Cardiac atrium fibroblast (primary cell): ENCODE measurements around the gene ARHGEF25. TPM values are rescaled to one million over a fixed set of nuclear protein-coding genes. Genes with fewer than 3 reads are reported as not detected.

Source experiments
- total RNA-seq: library from RNA; depleted of rRNA; stranded (reverse); fragments of >200 nt; gene quantifications from 2 replicates; pipeline ENCODE4 v1.2.3, GENCODE V29; 2015

The ARHGEF25 gene
- total RNA-seq: 10.5 and 11.0 TPM in 2 replicates

DNA sequence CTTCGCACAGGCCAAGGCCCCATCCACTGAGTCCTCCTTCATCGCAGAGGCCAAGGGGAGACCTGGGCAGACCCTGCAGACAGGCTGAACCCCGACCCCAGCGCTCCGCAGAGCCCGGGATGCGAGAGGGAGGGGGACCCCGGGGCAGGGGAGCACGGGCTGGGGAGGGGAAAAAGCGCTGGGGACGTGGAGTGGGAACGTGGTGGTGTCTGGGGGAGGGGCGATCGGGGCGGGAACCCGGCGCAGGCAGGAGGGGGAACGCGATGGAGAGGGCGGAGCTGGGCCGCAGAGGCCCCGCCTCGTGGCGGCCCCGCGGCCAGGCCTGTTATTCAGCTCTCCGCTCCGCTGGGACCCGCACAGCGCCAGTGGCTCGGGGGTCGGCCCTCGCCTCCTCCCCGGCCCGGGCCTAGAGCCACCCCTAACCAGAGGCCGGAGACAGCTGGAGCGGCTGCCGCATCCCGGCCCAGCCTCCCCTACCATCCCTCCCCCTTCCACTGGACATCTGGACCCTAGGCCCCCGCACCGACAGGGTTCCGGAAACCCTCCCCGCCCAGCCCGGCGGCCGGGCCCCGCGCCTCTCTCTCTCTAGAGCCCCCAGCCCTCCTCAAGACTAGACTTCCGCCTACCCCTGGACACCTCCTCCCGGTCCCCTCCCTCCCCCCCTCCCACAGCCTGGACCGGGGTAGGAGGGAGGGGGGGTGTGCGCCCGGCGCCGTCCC is at the start of gene ARHGEF25:
ARHGEF25 (plus strand) TSS at position 328 of the 719 bp plus-strand sequence. CDS start 460 bp downstream, outside the sequence.

DNA sequence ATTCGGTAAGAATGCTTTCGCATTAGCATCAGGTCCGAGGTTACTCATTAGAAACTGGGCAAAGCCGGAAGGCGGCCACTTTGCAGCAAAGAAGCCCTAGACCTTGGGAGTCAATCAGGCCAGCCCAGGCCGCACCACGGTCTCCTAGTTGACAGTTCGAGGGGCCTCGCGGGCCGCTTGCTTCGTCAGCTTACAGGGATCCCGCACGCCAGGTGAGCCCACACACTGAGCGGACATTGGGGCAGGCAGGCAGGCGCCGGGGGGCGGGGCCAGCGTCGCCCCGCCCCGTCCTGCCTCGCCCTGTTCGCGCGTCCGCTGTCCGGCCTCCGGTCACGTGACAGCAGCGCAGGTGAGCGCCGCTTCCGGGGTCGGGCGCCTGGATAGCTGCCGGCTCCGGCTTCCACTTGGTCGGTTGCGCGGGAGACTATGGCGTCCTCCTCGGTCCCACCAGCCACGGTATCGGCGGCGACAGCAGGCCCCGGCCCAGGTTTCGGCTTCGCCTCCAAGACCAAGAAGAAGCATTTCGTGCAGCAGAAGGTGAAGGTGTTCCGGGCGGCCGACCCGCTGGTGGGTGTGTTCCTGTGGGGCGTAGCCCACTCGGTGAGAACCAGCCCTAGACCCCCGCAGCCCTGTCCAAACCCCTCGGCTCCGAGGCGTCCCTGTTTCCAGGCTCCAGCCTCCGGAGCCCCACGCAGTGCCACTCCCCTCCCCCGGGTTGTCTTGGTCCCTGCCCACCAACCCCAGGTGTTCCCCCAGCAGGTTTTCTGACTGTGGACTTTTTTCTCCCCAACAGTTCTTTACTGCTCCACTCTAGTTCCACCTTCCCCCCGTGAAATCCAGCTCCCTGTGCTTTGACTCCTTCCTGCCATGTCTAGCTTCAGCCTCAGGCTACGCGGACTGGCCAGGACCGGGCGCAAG is 20.1 kb upstream of the ARHGEF25 start, which contains the start of gene PIP4K2C:
PIP4K2C (plus strand) TSS at position 329 of the 918 bp plus-strand sequence; CDS start at position 427, 98 bp downstream.

DNA sequence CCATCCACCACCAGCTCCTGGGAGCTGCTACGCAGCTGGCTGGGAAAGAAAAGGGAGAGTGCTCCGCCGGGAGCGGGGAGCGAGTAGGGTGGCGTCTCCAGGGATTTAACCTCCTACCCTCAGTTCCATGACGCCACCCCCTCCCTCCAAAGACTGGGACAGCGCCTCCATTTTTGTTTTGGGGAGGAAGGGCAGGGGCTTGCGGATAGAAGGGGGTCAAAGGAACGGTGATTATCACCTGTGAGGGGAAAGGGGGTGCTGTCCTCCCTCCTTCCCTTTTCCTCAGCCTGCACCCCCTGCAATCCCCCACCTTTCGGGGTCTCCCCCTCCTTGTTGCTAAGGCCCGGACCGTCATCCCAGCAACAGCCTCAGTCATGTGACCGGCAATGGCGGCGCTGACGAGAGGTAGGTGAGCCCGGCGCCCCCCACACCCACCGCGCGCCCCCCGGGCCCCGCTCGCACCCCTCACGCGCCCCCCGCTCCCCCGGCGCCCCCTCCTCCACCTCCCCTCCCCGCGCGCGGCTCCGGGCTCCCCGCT is 6.7 kb upstream of the ARHGEF25 start, which contains the start of gene DTX3:
DTX3 (plus strand) TSS at position 371 of the 538 bp plus-strand sequence. CDS start 1,694 bp downstream, outside the sequence.

DNA sequence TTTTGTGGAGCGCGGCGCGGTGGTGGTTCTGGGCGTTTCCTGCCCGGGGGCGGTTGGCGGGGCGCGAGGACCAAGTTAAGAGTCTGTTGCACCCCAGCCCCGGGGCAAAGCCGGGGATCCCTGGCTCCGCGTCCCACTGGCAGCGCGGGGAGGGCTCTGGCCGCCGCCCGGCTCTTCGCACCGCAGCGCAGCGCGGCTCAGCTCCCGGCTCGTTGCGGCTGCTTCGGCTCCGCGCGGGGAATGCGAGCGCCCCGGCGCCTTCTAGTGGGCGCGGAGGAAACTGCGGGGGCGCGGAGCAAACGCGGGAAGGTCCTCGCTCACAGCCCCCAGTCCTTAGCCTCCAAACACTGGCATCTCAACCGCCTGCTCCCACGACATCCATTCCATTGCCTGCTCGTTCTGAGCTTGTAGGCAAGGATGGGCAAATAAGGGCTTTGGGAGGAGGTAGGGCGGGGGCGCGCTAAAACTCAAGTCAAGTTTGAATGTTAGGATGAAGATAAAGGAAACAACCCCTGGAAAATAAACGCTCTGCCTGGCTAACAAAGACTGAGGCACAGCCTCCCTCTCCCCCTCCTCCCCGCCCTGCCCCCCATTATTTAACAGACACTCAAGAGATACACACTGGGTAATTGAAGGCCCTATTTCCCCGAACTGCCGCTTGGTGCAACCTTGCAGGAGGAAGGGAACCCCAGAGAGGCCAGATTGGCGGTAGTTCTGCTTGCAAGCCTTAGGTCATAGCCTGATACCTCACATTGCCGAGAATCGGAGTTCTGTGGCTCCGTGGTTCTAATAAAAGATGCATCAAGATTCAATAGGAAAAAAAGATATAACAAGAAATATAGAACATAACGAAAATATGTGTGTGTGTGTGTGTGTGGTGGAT is 22.0 kb downstream of the ARHGEF25 start, which contains the start of gene B4GALNT1:
B4GALNT1 (minus strand) TSS at position 244 of the 883 bp plus-strand sequence. CDS start 1,069 bp downstream, outside the sequence.

Other genes with a start within 250 kb of the ARHGEF25 start
- gene R3HDM2, start 180.4 kb upstream of the ARHGEF25 start, total RNA-seq: 15.2 and 18.1 TPM in 2 replicates
- not detected in 2 replicates for gene INHBC, start 176.7 kb upstream of the ARHGEF25 start, total RNA-seq
- 0.36 and 1.1 TPM in 2 replicates for gene INHBE, start 156.1 kb upstream of the ARHGEF25 start, total RNA-seq
- not detected in 2 replicates for gene GLI1, start 151.7 kb upstream of the ARHGEF25 start, total RNA-seq
- under 0.01 and 2.9 TPM in 2 replicates for gene ARHGAP9, start 131.6 kb upstream of the ARHGEF25 start, total RNA-seq
- gene MARS1, start 123.4 kb upstream of the ARHGEF25 start, total RNA-seq: 82.6 and 93.7 TPM in 2 replicates
- gene DDIT3, start 90.9 kb upstream of the ARHGEF25 start, total RNA-seq: 43.5 and 52.7 TPM in 2 replicates
- 9.9 and 15.0 TPM in 2 replicates for gene MBD6, start 88.6 kb upstream of the ARHGEF25 start, total RNA-seq
- 126 and 150 TPM in 2 replicates for gene DCTN2, start 64.2 kb upstream of the ARHGEF25 start, total RNA-seq
- not detected in 2 replicates for gene KIF5A, start 61.4 kb upstream of the ARHGEF25 start, total RNA-seq
- gene PIP4K2C, start 20.2 kb upstream of the ARHGEF25 start, total RNA-seq: 11.0 and 19.4 TPM in 2 replicates
- gene DTX3, start 6.6 kb upstream of the ARHGEF25 start, total RNA-seq: 4.7 and 5.3 TPM in 2 replicates
- 0.16 and 0.18 TPM in 2 replicates for gene B4GALNT1, start 21.8 kb downstream of the ARHGEF25 start, total RNA-seq
- gene OS9, start 82.7 kb downstream of the ARHGEF25 start, total RNA-seq: 310 and 312 TPM in 2 replicates
- 0.18 and 0.32 TPM in 2 replicates for gene AGAP2, start 127.3 kb downstream of the ARHGEF25 start, total RNA-seq
- gene TSPAN31, start 133.6 kb downstream of the ARHGEF25 start, total RNA-seq: 70.0 and 70.2 TPM in 2 replicates
- 155 and 176 TPM in 2 replicates for gene CDK4, start 140.9 kb downstream of the ARHGEF25 start, total RNA-seq
- gene MARCHF9, start 143.7 kb downstream of the ARHGEF25 start, total RNA-seq: 2.9 and 3.2 TPM in 2 replicates
- gene CYP27B1, start 155.6 kb downstream of the ARHGEF25 start, total RNA-seq: 11.4 TPM in 1 of 2 replicates, not detected in the other
- 11.8 and 16.6 TPM in 2 replicates for gene METTL1, start 160.7 kb downstream of the ARHGEF25 start, total RNA-seq
- gene EEF1AKMT3, start 161.2 kb downstream of the ARHGEF25 start, total RNA-seq: 8.7 and 14.6 TPM in 2 replicates
- gene TSFM, start 171.4 kb downstream of the ARHGEF25 start, total RNA-seq: 15.5 and 25.4 TPM in 2 replicates
- gene AVIL, start 207.3 kb downstream of the ARHGEF25 start, total RNA-seq: 2.2 and 2.8 TPM in 2 replicates
- gene CTDSP2, start 235.3 kb downstream of the ARHGEF25 start, total RNA-seq: 103 and 138 TPM in 2 replicates